ENCODE measurements around the gene SMARCA1. TPM values are rescaled to one million over a fixed set of nuclear protein-coding genes. Genes with fewer than 3 reads are reported as not detected.

Gene SMARCA1
- total and polyA plus RNA-seq, 10 of the 15 experiments (the other 5 are each of a cell fraction or from before 2014, with no cell fraction given) = 0.02 to 0.31 (median 0.08) TPM; not detected in 3

GRCh38 chrX:129512409-129512808 is 10.9 kb downstream of the SMARCA1 start:
- ChIA-PET SMC1A (ENCODE audit: uncharacterized antibody, unreplicated experiment) (no interaction called here), CTCF (no interaction called here), POLR2A (no interaction called here), RAD21 (ENCODE audit: unreplicated experiment) (no interaction called here)
- in situ Hi-C loops (cut with MboI) (no loop called here), intact Hi-C loops (cut with micrococcal nuclease; ENCODE audit: unreplicated experiment) (no loop called here)
- no peak for TF ChIP-seq NBN (IDR thresholded peaks at IDR 0.05)
- TF ChIP-seq KDM1A (IDR thresholded peaks at IDR 0.05; ENCODE audit: borderline replicate concordance) = no peak
- no peak for TF ChIP-seq USF1 (IDR thresholded peaks at IDR 0.05; ENCODE audit: borderline replicate concordance, extremely low read length, insufficient read depth, low read depth, low read length)
- no peak for TF ChIP-seq ZBED1 (IDR thresholded peaks at IDR 0.05; ENCODE audit: borderline replicate concordance)
- no peak for TF ChIP-seq FOXK2 (IDR thresholded peaks at IDR 0.05)
- TF ChIP-seq RAD51 (IDR thresholded peaks at IDR 0.05) = no peak
- no peak for TF ChIP-seq YY1 (IDR thresholded peaks at IDR 0.05; ENCODE audit: low read depth, low read length)
- no peak for TF ChIP-seq CHD1 (IDR thresholded peaks at IDR 0.05; ENCODE audit: low read depth, low read length)
- no peak for TF ChIP-seq PAX8 (IDR thresholded peaks at IDR 0.05)
- no peak for TF ChIP-seq GATAD2B (conservative IDR thresholded peaks at IDR 0.05; ENCODE audit: low read depth)
- TF ChIP-seq CREB1 (IDR thresholded peaks at IDR 0.05; ENCODE audit: low read depth) = no peak
- no peak for TF ChIP-seq EZH2 (IDR thresholded peaks at IDR 0.05; ENCODE audit: borderline replicate concordance, control insufficient read depth, low read depth, low read length)
- TF ChIP-seq CHD4 (IDR thresholded peaks at IDR 0.05) = no peak
- TF ChIP-seq IKZF2 (IDR thresholded peaks at IDR 0.05) = no peak
- no peak for TF ChIP-seq STAT1 (conservative IDR thresholded peaks at IDR 0.05)
- TF ChIP-seq SUPT20H (IDR thresholded peaks at IDR 0.05; ENCODE audit: borderline replicate concordance, control insufficient read depth, low read depth, low read length) = no peak
- TF ChIP-seq, protein P1, sequence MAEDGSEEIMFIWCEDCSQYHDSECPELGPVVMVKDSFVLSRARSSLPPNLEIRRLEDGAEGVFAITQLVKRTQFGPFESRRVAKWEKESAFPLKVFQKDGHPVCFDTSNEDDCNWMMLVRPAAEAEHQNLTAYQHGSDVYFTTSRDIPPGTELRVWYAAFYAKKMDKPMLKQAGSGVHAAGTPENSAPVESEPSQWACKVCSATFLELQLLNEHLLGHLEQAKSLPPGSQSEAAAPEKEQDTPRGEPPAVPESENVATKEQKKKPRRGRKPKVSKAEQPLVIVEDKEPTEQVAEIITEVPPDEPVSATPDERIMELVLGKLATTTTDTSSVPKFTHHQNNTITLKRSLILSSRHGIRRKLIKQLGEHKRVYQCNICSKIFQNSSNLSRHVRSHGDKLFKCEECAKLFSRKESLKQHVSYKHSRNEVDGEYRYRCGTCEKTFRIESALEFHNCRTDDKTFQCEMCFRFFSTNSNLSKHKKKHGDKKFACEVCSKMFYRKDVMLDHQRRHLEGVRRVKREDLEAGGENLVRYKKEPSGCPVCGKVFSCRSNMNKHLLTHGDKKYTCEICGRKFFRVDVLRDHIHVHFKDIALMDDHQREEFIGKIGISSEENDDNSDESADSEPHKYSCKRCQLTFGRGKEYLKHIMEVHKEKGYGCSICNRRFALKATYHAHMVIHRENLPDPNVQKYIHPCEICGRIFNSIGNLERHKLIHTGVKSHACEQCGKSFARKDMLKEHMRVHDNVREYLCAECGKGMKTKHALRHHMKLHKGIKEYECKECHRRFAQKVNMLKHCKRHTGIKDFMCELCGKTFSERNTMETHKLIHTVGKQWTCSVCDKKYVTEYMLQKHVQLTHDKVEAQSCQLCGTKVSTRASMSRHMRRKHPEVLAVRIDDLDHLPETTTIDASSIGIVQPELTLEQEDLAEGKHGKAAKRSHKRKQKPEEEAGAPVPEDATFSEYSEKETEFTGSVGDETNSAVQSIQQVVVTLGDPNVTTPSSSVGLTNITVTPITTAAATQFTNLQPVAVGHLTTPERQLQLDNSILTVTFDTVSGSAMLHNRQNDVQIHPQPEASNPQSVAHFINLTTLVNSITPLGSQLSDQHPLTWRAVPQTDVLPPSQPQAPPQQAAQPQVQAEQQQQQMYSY (CRISPR knock-in tag; IDR thresholded peaks at IDR 0.05) = no peak
- TF ChIP-seq BRCA1 (IDR thresholded peaks at IDR 0.05; ENCODE audit: low read depth, low read length) = no peak
- TF ChIP-seq FOS (IDR thresholded peaks at IDR 0.05; ENCODE audit: borderline replicate concordance, extremely low read depth, insufficient read length) = no peak
- no peak for TF ChIP-seq ZZZ3 (IDR thresholded peaks at IDR 0.05; ENCODE audit: control insufficient read depth, insufficient read length, low read depth)
- Histone ChIP-seq H4K20me1 (ENCODE audit: control insufficient read depth, insufficient read depth) (no peaks in the 10 kb centered on the region), H3K36me3 (ENCODE audit: control insufficient read depth in 2 of 2, insufficient read depth in 2 of 2, low read length in 1 of 2) (no peaks in the 10 kb centered on the region), H3K4me1 (ENCODE audit: control insufficient read depth, insufficient read depth, low read length) (no peaks in the 10 kb centered on the region), H3K4me2 (ENCODE audit: control insufficient read depth, insufficient read depth) (no peak overlapping the region), H2AFZ (ENCODE audit: control insufficient read depth, low read depth, low read length) (no peak overlapping the region), H3K27me3 (replicated peaks in 1 of 2; ENCODE audit: control insufficient read depth in 2 of 2, insufficient read depth in 2 of 2, low read length in 1 of 2) (no peaks in the 10 kb centered on the region), H3K9me3 (replicated peaks; ENCODE audit: control insufficient read depth, insufficient read depth, low read length) (no peaks in the 10 kb centered on the region), H3K9ac (ENCODE audit: control insufficient read depth, insufficient read depth, low read length) (no peak overlapping the region), H3K4me3 (no peak overlapping the region), H3K27ac (ENCODE audit: control insufficient read depth, insufficient read depth) (no peak overlapping the region), H3K79me2 (ENCODE audit: control insufficient read depth, insufficient read depth, low read length) (no peaks in the 10 kb centered on the region)
- DNase-seq (ENCODE audit: low read depth, low spot score) = no peak
- BruUV-seq (replicated peaks) = no TSS peak
- no peak for ATAC-seq
- FAIRE-seq = no peak
- WGBS (ENCODE audit: insufficient coverage, insufficient replicate concordance, low lambda C conversion rate, missing lambda C conversion rate) = 53% methylated on average over 2 of the region's 2 CpGs

All from GM12878 (cell line).